GM18867 (cell line): ENCODE measurements around the gene SPATA20.

ENCODE experiments used
- ATAC-seq: cut with Tn5 transposase; IDR thresholded peaks from one replicate; pipeline ENCODE4 v1.9.1; 2021; ENCODE audit warnings: mild to moderate bottlenecking, moderate library complexity; ENCODE audit not compliant: unreplicated experiment

Gene SPATA20

GRCh38 chr17:50573866-50574611 lies 27.1 kb downstream of the SPATA20 start:
- no peak for ATAC-seq

DNA sequence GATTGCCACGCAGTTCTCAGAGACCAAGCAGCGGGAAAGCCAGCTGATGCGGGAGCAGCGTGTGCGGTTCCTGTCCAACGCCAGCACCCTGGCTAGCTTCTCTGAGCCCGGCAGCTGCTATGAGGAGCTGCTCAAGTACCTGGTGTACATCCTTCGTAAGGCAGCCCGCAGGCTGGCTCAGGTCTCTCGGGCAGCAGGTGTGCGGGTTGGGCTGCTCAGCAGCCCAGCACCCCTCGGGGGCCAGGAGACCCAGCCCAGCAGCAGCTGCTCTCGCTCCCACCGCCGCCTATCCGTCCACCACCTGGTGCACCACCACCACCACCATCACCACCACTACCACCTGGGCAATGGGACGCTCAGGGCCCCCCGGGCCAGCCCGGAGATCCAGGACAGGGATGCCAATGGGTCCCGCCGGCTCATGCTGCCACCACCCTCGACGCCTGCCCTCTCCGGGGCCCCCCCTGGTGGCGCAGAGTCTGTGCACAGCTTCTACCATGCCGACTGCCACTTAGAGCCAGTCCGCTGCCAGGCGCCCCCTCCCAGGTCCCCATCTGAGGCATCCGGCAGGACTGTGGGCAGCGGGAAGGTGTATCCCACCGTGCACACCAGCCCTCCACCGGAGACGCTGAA lies 28.7 kb downstream of the SPATA20 start:
- ATAC-seq, result no peak

GRCh38 chr17:50576864-50577263 lies 29.9 kb downstream of the SPATA20 start:
- ATAC-seq, result no peak

DNA sequence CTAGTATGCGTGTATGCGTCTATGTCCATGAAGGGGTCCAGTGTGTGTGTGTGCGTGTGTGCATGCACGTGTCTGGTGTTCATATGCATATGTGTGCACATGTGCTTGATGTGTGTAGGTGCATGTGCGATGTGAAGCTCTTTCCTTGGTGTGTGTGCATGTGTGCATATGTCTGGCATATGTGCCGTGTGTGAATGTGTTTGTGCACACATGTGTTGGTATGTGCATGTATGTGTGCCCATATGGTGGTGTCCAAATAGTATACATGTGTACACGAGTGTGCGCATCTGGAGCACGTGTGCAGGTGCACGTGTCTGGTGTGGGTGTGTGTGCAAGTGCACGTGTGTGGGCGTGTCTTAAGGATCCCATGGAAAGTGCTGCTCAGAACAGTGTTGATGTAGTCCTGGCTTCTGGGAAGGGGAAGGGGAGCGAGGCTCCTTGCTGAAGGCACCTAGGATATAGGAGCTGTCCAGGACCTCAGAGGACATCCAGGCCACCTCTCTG lies 30.5 kb downstream of the SPATA20 start:
- ATAC-seq, result no peak

DNA sequence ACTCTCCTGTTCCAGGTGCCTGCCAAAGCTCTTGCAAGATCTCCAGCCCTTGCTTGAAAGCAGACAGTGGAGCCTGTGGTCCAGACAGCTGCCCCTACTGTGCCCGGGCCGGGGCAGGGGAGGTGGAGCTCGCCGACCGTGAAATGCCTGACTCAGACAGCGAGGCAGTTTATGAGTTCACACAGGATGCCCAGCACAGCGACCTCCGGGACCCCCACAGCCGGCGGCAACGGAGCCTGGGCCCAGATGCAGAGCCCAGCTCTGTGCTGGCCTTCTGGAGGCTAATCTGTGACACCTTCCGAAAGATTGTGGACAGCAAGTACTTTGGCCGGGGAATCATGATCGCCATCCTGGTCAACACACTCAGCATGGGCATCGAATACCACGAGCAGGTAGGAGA lies 31.2 kb downstream of the SPATA20 start:
- no peak for ATAC-seq

DNA sequence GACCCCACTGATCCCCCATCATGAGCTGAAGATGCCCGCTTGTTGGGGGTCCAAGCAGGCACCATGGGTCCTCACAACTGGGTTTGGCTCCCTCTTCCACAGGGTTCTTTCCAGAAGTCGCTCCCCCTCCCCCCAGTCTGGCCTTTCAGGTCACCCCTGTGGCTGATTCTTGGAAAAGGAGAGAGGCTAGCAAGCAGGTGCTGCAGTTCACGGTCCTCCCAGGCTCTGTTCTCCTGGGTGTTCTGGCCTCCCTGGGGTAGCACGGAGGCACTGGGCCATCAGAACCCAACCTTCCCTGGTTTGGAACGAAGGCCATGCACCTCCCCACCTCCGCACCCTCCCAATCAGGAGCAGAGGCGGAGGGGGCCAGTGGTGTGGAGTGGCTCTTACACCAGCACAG lies 32.4 kb downstream of the SPATA20 start:
- ATAC-seq, result no peak

GRCh38 chr17:50580646-50581045 lies 33.7 kb downstream of the SPATA20 start:
- no peak for ATAC-seq

GRCh38 chr17:50581316-50581715 lies 34.3 kb downstream of the SPATA20 start:
- no peak for ATAC-seq

DNA sequence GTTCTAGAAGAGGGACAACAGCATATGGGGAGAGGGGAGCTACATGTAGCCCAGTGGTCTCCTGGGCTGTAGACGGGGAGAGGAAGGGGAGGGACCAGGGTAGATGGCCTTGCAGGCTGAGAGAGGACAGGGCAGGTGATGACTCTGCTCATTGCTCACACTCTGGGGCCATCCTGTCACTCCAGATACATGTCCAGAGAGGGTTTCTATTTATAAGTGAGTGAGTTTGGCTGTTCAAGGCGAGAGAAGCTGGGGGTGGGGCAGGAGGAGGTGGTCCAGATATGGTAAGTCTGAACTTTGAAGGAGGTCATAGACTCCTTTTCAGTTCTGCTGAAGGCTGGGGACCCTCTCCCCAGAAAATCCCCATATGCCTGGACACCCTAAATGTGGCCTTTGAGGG lies 35.8 kb downstream of the SPATA20 start:
- no peak for ATAC-seq

GRCh38 chr17:50583641-50584040 lies 36.7 kb downstream of the SPATA20 start:
- ATAC-seq, result no peak

GRCh38 chr17:50584116-50584515 lies 37.1 kb downstream of the SPATA20 start:
- no peak for ATAC-seq

DNA sequence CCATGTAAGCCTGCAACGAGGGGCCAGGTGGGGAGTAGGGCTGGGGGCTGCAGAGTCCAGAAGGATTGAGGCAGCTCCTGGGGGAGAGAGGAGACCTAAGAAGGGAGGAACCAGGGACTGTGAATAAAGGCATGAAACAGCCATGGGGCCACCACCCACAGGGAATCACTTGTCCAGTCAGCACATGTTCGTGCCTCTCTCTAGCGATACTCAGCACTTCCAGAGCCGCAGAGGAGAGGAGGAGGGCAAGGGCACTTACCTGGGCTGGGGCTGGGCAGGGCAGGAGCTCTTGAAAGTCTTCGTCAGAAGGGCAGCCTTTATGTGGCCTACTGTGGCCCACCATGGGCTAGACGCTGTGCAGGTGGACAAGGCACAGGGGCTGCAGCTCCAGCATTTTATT lies 37.8 kb downstream of the SPATA20 start:
- ATAC-seq, result no peak

DNA sequence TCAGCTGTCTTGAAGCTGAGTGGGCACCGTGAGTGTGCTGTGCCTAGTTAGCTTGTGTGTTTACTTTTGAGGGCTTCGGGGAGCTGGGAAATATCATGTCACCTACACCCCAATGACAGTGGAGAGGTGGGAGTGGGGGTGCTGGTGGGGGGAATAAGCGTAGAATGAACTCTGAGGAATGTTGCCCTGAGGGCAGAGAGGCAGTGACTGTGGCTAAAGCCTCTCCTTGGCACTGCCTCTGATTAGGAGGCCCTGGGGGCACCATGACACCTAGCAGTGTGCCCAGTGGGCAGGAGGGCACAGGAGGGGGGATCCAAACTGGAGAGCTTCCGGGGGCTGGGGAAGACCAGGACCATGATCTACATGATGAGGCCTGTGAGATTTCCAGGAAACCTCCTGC lies 38.4 kb downstream of the SPATA20 start:
- ATAC-seq, result no peak

DNA sequence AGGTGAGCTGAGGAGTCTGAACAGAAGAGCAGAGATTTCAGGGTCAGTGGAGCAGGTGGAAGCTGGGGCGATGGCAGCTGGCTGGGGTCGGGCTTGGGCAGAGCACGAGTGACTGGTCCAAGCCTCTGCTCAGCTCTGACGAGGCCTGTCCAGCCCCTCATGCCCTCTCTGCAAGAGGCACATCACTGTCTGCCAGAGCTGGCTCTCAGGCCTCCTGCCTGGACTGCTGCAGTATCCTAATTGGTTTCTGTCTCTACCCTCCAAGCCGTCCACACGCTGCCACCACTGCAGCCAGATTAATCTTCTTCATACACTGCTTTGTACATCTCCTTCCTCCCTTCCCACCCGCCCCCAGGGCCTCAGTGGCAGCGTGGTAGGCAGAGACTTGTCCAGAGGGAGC lies 38.9 kb downstream of the SPATA20 start:
- no peak for ATAC-seq

DNA sequence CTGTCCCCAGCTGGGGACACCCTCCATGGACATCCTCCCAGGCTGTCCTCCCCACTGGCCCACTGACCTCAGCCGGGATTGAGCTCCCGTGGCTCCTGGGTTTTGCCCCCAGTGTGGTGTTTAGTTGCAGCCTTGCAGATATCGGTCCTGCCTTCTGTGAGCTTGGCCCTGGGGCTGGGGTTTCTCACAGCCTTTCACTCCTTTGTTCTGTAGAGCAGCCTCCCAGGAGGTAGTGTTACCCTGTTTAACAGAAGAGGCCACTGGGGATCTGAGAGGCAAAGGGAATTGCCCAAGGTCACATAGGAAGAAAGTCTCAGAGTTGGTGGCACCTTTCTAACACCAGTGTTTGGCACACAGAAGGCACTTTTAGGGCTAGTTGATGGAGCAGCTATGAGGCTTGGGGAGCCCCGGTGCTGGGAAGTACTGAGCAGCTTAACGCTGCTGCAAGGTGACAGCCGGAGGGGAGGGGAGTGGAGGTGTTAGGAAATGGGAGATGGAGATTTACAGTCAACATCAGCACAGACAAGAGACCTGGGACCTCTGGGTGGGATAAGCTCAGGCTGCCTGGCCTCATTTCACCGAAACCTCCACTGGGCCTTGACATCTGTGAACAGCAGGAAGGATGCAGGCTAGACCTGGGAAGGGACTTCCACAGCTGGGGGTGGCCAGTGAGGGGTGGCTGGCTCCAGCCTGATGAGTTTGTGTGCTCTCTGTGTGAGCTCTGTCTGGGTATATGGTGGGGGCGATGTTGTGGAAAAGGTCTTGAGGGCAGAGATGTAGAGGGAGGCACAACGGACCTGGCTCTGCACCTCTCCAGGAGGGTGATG lies 39.7 kb downstream of the SPATA20 start:
- ATAC-seq, result no peak

DNA sequence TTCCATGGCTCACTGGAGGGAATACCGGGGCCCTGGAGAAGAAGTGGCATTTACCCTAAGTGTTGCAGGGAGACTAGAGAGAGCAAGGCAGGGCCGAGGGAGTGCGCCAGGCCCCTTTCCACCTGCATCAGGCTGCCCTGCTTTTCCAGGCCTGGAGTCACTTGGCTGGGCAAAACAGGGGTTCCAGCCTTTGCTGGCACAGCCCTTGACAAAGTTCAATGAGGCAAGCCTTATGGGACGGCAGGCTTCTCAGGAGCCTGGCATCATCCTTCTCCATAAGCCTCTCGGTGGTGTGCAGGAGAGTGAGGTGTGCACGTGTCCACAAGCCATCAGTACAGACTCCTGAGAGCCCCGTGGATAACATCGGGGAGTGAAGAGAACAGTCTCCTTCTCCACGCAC lies 40.6 kb downstream of the SPATA20 start:
- no peak for ATAC-seq

GRCh38 chr17:50588391-50589049 lies 41.5 kb downstream of the SPATA20 start:
- no peak for ATAC-seq

DNA sequence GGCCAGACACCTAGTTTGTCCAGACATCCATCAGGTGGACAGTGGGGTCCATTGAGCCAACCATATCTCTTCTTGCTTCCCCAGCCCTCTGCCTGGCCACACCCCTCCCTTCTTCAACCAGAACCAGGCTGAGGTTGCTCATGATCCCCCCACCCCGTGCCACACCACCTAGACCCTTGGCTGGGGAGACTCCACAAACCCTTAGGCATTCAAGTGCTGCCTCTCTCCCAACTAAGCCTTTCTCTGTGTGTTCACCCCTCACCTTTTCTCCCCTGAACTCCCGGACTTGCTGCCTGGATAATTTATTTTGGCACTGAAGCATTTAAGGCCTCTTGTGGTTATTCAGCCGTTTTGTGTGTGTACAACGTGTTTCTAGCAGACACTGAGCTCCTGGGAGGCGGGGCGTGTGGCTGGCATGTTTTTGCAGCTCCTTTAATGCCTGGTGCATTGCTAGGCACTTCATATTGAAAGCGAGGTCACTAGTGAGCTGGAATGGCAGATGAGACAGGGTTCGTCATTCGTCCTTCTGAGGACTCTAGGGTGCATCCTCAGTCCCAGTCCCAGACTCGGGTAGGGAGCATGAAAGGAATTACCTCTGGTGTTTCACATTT lies 42.2 kb downstream of the SPATA20 start:
- ATAC-seq, result no peak

DNA sequence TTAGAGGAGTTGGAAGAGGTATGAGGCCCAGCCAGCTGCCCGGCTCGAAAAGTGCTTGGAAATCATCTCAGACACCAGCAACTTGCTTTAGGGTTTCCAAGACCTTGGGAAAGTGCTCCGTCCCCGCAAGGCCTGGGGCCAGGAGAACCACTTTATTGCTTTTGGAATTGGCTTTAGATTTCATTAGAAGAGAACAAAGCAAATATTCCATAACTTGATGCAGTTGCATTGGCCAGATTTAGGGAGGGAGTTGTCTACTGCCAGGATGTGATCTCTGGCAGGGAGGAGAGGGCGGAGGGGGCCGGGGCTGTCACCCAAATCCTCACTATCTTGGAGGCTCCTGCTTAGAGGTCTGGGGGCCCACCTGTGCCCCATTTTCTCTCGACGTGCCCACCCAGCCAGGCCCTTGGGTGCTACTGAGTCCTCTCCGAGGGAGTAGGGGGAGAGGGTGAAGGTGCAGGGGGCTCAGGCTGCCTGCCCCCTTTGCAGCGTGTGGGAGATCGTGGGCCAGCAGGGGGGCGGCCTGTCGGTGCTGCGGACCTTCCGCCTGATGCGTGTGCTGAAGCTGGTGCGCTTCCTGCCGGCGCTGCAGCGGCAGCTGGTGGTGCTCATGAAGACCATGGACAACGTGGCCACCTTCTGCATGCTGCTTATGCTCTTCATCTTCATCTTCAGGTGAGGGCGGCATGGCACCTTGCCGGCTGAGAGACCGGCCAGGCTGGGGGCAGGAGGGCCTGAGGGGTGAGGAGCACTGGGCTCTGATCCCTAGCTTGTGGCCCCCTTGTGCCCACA lies 44.2 kb downstream of the SPATA20 start:
- ATAC-seq, result no peak

GRCh38 chr17:50593321-50593720 lies 46.3 kb downstream of the SPATA20 start:
- ATAC-seq, result no peak
